ENCODE results near the gene THAP7. TPM values are rescaled to one million over a fixed set of nuclear protein-coding genes. Genes with fewer than 3 reads are reported as not detected.
"Not testable (repeated sequence)": the region's sequence is repeated elsewhere in the genome, so short reads cannot be mapped to it uniquely, and the experiment has no call there.

The THAP7 gene
- total RNA-seq, 1 donor from 2014 or later: 12.2 TPM

DNA sequence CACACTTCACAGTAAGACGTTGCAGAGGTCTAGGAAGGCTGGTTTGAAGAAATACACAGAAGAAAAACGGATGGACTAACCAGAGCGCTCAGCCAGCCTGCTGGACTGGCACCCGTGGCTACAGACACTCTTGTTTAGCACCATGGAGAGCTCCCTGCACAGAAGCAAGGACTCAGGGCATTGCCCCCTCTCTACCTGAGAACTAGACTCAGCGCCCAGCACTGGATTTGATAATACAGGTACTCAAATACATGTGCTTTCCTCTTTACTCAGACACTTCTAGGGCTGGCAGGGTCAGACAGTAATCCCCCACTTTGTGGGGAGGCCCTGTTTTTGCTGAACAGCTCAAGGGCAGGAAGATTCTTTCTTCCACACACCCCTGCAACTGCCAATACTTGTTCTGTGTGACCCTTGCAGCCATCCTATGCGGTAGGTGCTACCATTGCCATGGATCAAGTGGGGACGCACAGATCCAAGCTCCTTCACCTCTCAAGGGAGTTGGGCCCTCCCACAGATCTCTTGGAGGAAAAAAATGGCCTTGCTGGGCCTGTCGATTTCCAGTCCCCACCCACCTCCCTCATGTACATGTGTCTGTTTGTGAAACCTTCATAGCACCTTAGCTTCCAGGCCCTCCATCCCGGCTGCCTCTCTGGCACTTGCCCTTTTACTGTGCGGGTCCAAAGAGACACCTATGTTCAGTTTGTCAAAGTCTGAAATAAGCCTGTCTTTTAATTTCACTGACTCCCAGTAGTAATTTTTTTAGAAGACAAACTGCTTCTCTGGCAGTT lies 7.9 kb upstream of the THAP7 start:
- Histone ChIP-seq H3K4me1 (ENCODE audit: insufficient read depth, low read length) (peaks cover 13% of the 10 kb centered on the region), H3K4me2 (ENCODE audit: low read length) (no peak overlapping the region), H3K4me3 (ENCODE audit: insufficient read depth, low read depth, low read length) (no peak overlapping the region), H3K36me3 (ENCODE audit: insufficient read depth, low read length) (no peaks in the 10 kb centered on the region), H3K27ac (ENCODE audit: low read depth, low read length) (no peak overlapping the region), H4K20me1 (ENCODE audit: insufficient read depth, low read length) (no peaks in the 10 kb centered on the region), H3K79me2 (ENCODE audit: insufficient read depth, low read length) (no peaks in the 10 kb centered on the region), H3K27me3 (ENCODE audit: insufficient read depth, low read length) (no peaks in the 10 kb centered on the region), H2AFZ (ENCODE audit: low read depth, low read length) (no peak overlapping the region), H3K9ac (ENCODE audit: low read length) (no peak overlapping the region), H3K9me3 (ENCODE audit: insufficient read depth, low read depth, low read length) (no peaks in the 10 kb centered on the region)
- FAIRE-seq (no peak), DNase-seq (ENCODE audit: low read depth) (peak; percentile 33)
- no peak for TF ChIP-seq EZH2 (IDR thresholded peaks at IDR 0.05; ENCODE audit: insufficient read depth, low read length)
- TF ChIP-seq, protein P1, sequence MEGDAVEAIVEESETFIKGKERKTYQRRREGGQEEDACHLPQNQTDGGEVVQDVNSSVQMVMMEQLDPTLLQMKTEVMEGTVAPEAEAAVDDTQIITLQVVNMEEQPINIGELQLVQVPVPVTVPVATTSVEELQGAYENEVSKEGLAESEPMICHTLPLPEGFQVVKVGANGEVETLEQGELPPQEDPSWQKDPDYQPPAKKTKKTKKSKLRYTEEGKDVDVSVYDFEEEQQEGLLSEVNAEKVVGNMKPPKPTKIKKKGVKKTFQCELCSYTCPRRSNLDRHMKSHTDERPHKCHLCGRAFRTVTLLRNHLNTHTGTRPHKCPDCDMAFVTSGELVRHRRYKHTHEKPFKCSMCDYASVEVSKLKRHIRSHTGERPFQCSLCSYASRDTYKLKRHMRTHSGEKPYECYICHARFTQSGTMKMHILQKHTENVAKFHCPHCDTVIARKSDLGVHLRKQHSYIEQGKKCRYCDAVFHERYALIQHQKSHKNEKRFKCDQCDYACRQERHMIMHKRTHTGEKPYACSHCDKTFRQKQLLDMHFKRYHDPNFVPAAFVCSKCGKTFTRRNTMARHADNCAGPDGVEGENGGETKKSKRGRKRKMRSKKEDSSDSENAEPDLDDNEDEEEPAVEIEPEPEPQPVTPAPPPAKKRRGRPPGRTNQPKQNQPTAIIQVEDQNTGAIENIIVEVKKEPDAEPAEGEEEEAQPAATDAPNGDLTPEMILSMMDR (IDR thresholded peaks at IDR 0.05; ENCODE audit: insufficient read depth, low read depth, low read length): no peak
- no peaks in the 10 kb centered on the region for H3K9me3 Mint-ChIP-seq (ENCODE audit: unreplicated experiment)
- no peak overlapping the region for H3K27ac Mint-ChIP-seq (ENCODE audit: unreplicated experiment)
- H3K27me3 Mint-ChIP-seq (ENCODE audit: low read depth, unreplicated experiment): peaks cover 5% of the 10 kb centered on the region
- no peaks in the 10 kb centered on the region for H3K36me3 Mint-ChIP-seq (ENCODE audit: low read depth, unreplicated experiment)
- H3K4me1 Mint-ChIP-seq (ENCODE audit: low read depth, unreplicated experiment): peaks cover 3% of the 10 kb centered on the region
- no peak overlapping the region for H3K4me3 Mint-ChIP-seq (ENCODE audit: unreplicated experiment)

- not testable (repeated sequence) for H3K36me3 Mint-ChIP-seq (ENCODE audit: low read depth, unreplicated experiment); H4K20me1 ChIP-seq (ENCODE audit: insufficient read depth, low read length); H3K79me2 ChIP-seq (ENCODE audit: insufficient read depth, low read length); H3K36me3 ChIP-seq (ENCODE audit: insufficient read depth, low read length); H3K27ac ChIP-seq (ENCODE audit: low read depth, low read length); DNase-seq (ENCODE audit: low read depth); H3K4me2 ChIP-seq (ENCODE audit: low read length); H3K4me1 Mint-ChIP-seq (ENCODE audit: low read depth, unreplicated experiment); H3K9me3 ChIP-seq (ENCODE audit: insufficient read depth, low read depth, low read length); H3K4me1 ChIP-seq (ENCODE audit: insufficient read depth, low read length); H3K9me3 Mint-ChIP-seq (ENCODE audit: unreplicated experiment); FAIRE-seq; H2AFZ ChIP-seq (ENCODE audit: low read depth, low read length); H3K9ac ChIP-seq (ENCODE audit: low read length); H3K27me3 Mint-ChIP-seq (ENCODE audit: low read depth, unreplicated experiment); H3K4me3 ChIP-seq (ENCODE audit: insufficient read depth, low read depth, low read length); H3K27me3 ChIP-seq (ENCODE audit: insufficient read depth, low read length); H3K4me3 Mint-ChIP-seq (ENCODE audit: unreplicated experiment); H3K27ac Mint-ChIP-seq (ENCODE audit: unreplicated experiment)
Measured at GRCh38 chr22:21009208-21009607, 7.3 kb upstream of the THAP7 start.

DNA sequence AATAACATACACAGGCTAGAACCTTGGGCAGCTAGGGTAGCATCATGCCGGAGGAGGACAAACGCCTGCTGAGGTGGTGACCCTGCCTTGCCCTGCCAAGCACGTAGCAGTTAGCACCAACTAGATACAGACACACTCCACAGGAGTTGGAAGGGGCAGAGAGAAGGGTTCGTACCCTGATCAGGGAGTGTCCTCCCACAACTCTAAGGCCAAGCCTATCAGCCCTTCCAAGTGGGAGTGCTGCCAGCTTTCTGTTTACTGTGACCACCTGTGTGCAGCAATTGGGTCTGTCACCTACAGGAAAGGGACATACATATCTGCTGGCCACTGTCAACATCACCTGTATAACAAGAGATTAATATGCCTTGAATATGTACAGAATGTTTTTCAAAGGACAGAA lies 1.9 kb upstream of the THAP7 start:
- H3K27me3 ChIP-seq (ENCODE audit: insufficient read depth, low read length): no peaks in the 10 kb centered on the region
- no peak overlapping the region for H3K27ac Mint-ChIP-seq (ENCODE audit: unreplicated experiment)
- no peak overlapping the region for H3K27ac ChIP-seq (ENCODE audit: low read depth, low read length)
- peaks cover 20% of the 10 kb centered on the region for H4K20me1 ChIP-seq (ENCODE audit: insufficient read depth, low read length)
- no peaks in the 10 kb centered on the region for H3K9me3 Mint-ChIP-seq (ENCODE audit: unreplicated experiment)
- no peak overlapping the region for H3K4me3 ChIP-seq (ENCODE audit: insufficient read depth, low read depth, low read length)
- H2AFZ ChIP-seq (ENCODE audit: low read depth, low read length): no peak overlapping the region
- H3K4me3 Mint-ChIP-seq (ENCODE audit: unreplicated experiment): no peak overlapping the region
- no peak for DNase-seq (ENCODE audit: low read depth)
- no peaks in the 10 kb centered on the region for H3K36me3 ChIP-seq (ENCODE audit: insufficient read depth, low read length)
- H3K9ac ChIP-seq (ENCODE audit: low read length): no peak overlapping the region
- peak overlapping the region; percentile 96 for H3K4me2 ChIP-seq (ENCODE audit: low read length)
- H3K4me1 Mint-ChIP-seq (ENCODE audit: low read depth, unreplicated experiment): no peaks in the 10 kb centered on the region
- no peak for FAIRE-seq
- H3K27me3 Mint-ChIP-seq (ENCODE audit: low read depth, unreplicated experiment): no peaks in the 10 kb centered on the region
- H3K9me3 ChIP-seq (ENCODE audit: insufficient read depth, low read depth, low read length): no peaks in the 10 kb centered on the region
- H3K79me2 ChIP-seq (ENCODE audit: insufficient read depth, low read length): peaks cover 40% of the 10 kb centered on the region
- TF ChIP-seq, protein P1 (IDR thresholded peaks at IDR 0.05; ENCODE audit: insufficient read depth, low read depth, low read length): no peak
- no peak for TF ChIP-seq EZH2 (IDR thresholded peaks at IDR 0.05; ENCODE audit: insufficient read depth, low read length)
- peaks cover 23% of the 10 kb centered on the region for H3K4me1 ChIP-seq (ENCODE audit: insufficient read depth, low read length)
- no peaks in the 10 kb centered on the region for H3K36me3 Mint-ChIP-seq (ENCODE audit: low read depth, unreplicated experiment)
